ENCODE measurements around the gene ADAP1.

ADAP1 gene

GRCh38 chr7:953547-954327 lies 743 bp downstream of the ADAP1 start:
- peak overlapping the region; percentile 75 for H3K4me2 ChIP-seq (ENCODE audit: low read length)
- H4K12ac ChIP-seq (ENCODE audit: low read depth, low read length) = peak overlapping the region; percentile 58
- no peak overlapping the region for H4K91ac ChIP-seq (ENCODE audit: low read depth, low read length)
- H3K4me3 ChIP-seq (ENCODE audit: low read depth, low read length) = no peak overlapping the region
- no peak overlapping the region for H2BK12ac ChIP-seq (ENCODE audit: low read length)
- peaks cover 7% of the 10 kb centered on the region for H3K9me3 ChIP-seq (ENCODE audit: insufficient read depth, low read depth, low read length)
- H4K8ac ChIP-seq (ENCODE audit: low read depth, low read length) = no peak overlapping the region
- peak; percentile 56 to 68 for DNase-seq
- H2AFZ ChIP-seq (ENCODE audit: insufficient read depth, low read length, poor library complexity) = peak overlapping the region; percentile 28
- no peak overlapping the region for H2BK5ac ChIP-seq (ENCODE audit: low read depth, low read length, poor library complexity)
- no peak overlapping the region for H3K4ac ChIP-seq (ENCODE audit: low read depth, low read length)
- H3K18ac ChIP-seq (ENCODE audit: low read length) = no peak overlapping the region
- H3K4me1 ChIP-seq (ENCODE audit: control insufficient read depth in 1 of 2, insufficient read depth in 2 of 2, low read length in 2 of 2) = peaks cover 8 to 11% of the 10 kb centered on the region in 2 experiments
- H3K36me3 ChIP-seq (ENCODE audit: control insufficient read depth in 1 of 2, insufficient read depth in 2 of 2, low read length in 2 of 2) = no peaks in the 10 kb centered on the region
- no peak overlapping the region for H2BK120ac ChIP-seq (ENCODE audit: insufficient read depth, low read length, poor library complexity)
- no peaks in the 10 kb centered on the region for H3K79me2 ChIP-seq (ENCODE audit: control insufficient read depth, insufficient read depth, low read length, poor library complexity)
- H3K9ac ChIP-seq (ENCODE audit: low read length) = no peak overlapping the region
- no peak overlapping the region for H3K23ac ChIP-seq (ENCODE audit: low read length)
- no peak overlapping the region for H2AK5ac ChIP-seq (ENCODE audit: low read length)
- no peak overlapping the region for H3K27ac ChIP-seq (ENCODE audit: low read depth, low read length)
- no peaks in the 10 kb centered on the region for H3K79me1 ChIP-seq (ENCODE audit: low read length)
- H3K14ac ChIP-seq (ENCODE audit: low read length) = no peak overlapping the region
- peaks cover 11% of the 10 kb centered on the region for H3K27me3 ChIP-seq (ENCODE audit: insufficient read depth, low read length)
- no CpG with 5 or more reads among the region's 78 CpGs for WGBS (ENCODE audit: extremely low coverage, insufficient coverage, insufficient read length)

- Histone ChIP-seq H3K4ac (ENCODE audit: low read depth, low read length) (no peak overlapping the region), H3K18ac (ENCODE audit: low read length) (no peak overlapping the region), H3K79me1 (ENCODE audit: low read length) (no peaks in the 10 kb centered on the region), H3K27me3 (ENCODE audit: insufficient read depth, low read length) (peaks cover 11% of the 10 kb centered on the region), H2BK12ac (ENCODE audit: low read length) (no peak overlapping the region), H3K23ac (ENCODE audit: low read length) (no peak overlapping the region), H3K4me1 (ENCODE audit: control insufficient read depth in 1 of 2, insufficient read depth in 2 of 2, low read length in 2 of 2) (peaks cover 6 to 10% of the 10 kb centered on the region in 2 experiments), H3K4me3 (ENCODE audit: low read depth, low read length) (no peak overlapping the region), H3K79me2 (ENCODE audit: control insufficient read depth, insufficient read depth, low read length, poor library complexity) (no peaks in the 10 kb centered on the region), H4K8ac (ENCODE audit: low read depth, low read length) (no peak overlapping the region), H4K91ac (ENCODE audit: low read depth, low read length) (no peak overlapping the region), H3K9ac (ENCODE audit: low read length) (no peak overlapping the region), H2AK5ac (ENCODE audit: low read length) (no peak overlapping the region), H2BK120ac (ENCODE audit: insufficient read depth, low read length, poor library complexity) (no peak overlapping the region), H4K12ac (ENCODE audit: low read depth, low read length) (no peak overlapping the region), H3K4me2 (ENCODE audit: low read length) (no peak overlapping the region), H3K9me3 (ENCODE audit: insufficient read depth, low read depth, low read length) (peaks cover 7% of the 10 kb centered on the region), H3K27ac (ENCODE audit: low read depth, low read length) (no peak overlapping the region), H2AFZ (ENCODE audit: insufficient read depth, low read length, poor library complexity) (no peak overlapping the region), H3K14ac (ENCODE audit: low read length) (no peak overlapping the region), H3K36me3 (ENCODE audit: control insufficient read depth in 1 of 2, insufficient read depth in 2 of 2, low read length in 2 of 2) (no peaks in the 10 kb centered on the region), H2BK5ac (ENCODE audit: low read depth, low read length, poor library complexity) (no peak overlapping the region)
- no CpG with 5 or more reads among the region's 20 CpGs for WGBS (ENCODE audit: extremely low coverage, insufficient coverage, insufficient read length)
- no peak for DNase-seq
Measured at GRCh38 chr7:952548-953441, 1.7 kb downstream of the ADAP1 start.

- Histone ChIP-seq H3K4me2 (ENCODE audit: low read length) (no peak overlapping the region), H2AK5ac (ENCODE audit: low read length) (no peak overlapping the region), H3K9ac (ENCODE audit: low read length) (no peak overlapping the region), H2AFZ (ENCODE audit: insufficient read depth, low read length, poor library complexity) (no peak overlapping the region), H3K79me1 (ENCODE audit: low read length) (no peaks in the 10 kb centered on the region), H3K18ac (ENCODE audit: low read length) (no peak overlapping the region), H3K9me3 (ENCODE audit: insufficient read depth, low read depth, low read length) (peaks cover 7% of the 10 kb centered on the region), H3K4ac (ENCODE audit: low read depth, low read length) (no peak overlapping the region), H2BK120ac (ENCODE audit: insufficient read depth, low read length, poor library complexity) (no peak overlapping the region), H3K23ac (ENCODE audit: low read length) (no peak overlapping the region), H3K79me2 (ENCODE audit: control insufficient read depth, insufficient read depth, low read length, poor library complexity) (no peaks in the 10 kb centered on the region), H3K14ac (ENCODE audit: low read length) (no peak overlapping the region), H3K36me3 (ENCODE audit: control insufficient read depth in 1 of 2, insufficient read depth in 2 of 2, low read length in 2 of 2) (no peaks in the 10 kb centered on the region), H4K8ac (ENCODE audit: low read depth, low read length) (no peak overlapping the region), H3K4me3 (ENCODE audit: low read depth, low read length) (no peak overlapping the region), H3K4me1 (ENCODE audit: control insufficient read depth in 1 of 2, insufficient read depth in 2 of 2, low read length in 2 of 2) (peaks cover 5 to 6% of the 10 kb centered on the region in 2 experiments), H4K91ac (ENCODE audit: low read depth, low read length) (no peak overlapping the region), H2BK5ac (ENCODE audit: low read depth, low read length, poor library complexity) (no peak overlapping the region), H2BK12ac (ENCODE audit: low read length) (no peak overlapping the region), H3K27ac (ENCODE audit: low read depth, low read length) (no peak overlapping the region), H4K12ac (ENCODE audit: low read depth, low read length) (no peak overlapping the region), H3K27me3 (ENCODE audit: insufficient read depth, low read length) (peaks cover 11% of the 10 kb centered on the region)
- no peak for DNase-seq
- WGBS (ENCODE audit: extremely low coverage, insufficient coverage, insufficient read length) = no CpG with 5 or more reads among the region's 21 CpGs
Measured at GRCh38 chr7:951881-952547, 2.5 kb downstream of the ADAP1 start.
